GM12864 (cell line): ENCODE measurements around the gene TRIM29.

Experiments used
- DNase-seq: peaks from one replicate; pipeline ENCODE4 v3.0.0-alpha.2; 2011; ENCODE audit warnings: low read depth
- H3K4me3 ChIP-seq: 2 replicates; pipeline ENCODE4 v1.5.1; 2011; ENCODE audit warnings: mild to moderate bottlenecking, low read depth, low read length, control low read depth
- CTCF ChIP-seq: IDR thresholded peaks from 2 replicates; pipeline ENCODE4 v1.5.1; 2011; ENCODE audit warnings: low read depth, mild to moderate bottlenecking, moderate library complexity, low read length, control low read depth, inconsistent platforms; ENCODE audit errors: missing control alignments

Gene TRIM29

GRCh38 chr11:120120805-120121335, 17.0 kb downstream of the TRIM29 start:
- TF ChIP-seq CTCF = no peak
- DNase-seq = no peak
- H3K4me3 ChIP-seq = no peak overlapping the region

- TF ChIP-seq CTCF = no peak
Observed at GRCh38 chr11:120119121-120119520, 18.8 kb downstream of the TRIM29 start.

GRCh38 chr11:120117991-120118390, 19.9 kb downstream of the TRIM29 start:
- TF ChIP-seq CTCF = no peak
- H3K4me3 ChIP-seq = no peak overlapping the region
- no peak for DNase-seq

More at GRCh38 chr11:120119121-120119520, 18.8 kb downstream of the TRIM29 start:
- no peak for DNase-seq
- no peak overlapping the region for H3K4me3 ChIP-seq

- no peak overlapping the region for H3K4me3 ChIP-seq
- no peak for TF ChIP-seq CTCF
- DNase-seq = no peak
Observed at GRCh38 chr11:120116966-120117365, 20.9 kb downstream of the TRIM29 start.

GRCh38 chr11:120115272-120116000, 22.5 kb downstream of the TRIM29 start:
- peak; percentile 4 for TF ChIP-seq CTCF
- H3K4me3 ChIP-seq = no peak overlapping the region
- DNase-seq = no peak

- peak; percentile 26 for TF ChIP-seq CTCF
- H3K4me3 ChIP-seq = no peak overlapping the region
- no peak for DNase-seq
Observed at GRCh38 chr11:120112174-120112796, 25.6 kb downstream of the TRIM29 start.
